DOHH2 (cell line): Measurements from ENCODE around the gene CLASP1.

Experiments
- H3F3A ChIP-seq: fragments of 200-600 bp; sonication (generic), shearing (Covaris generic); 2 replicates; pipeline ENCODE4 v1.6.0; 2016; ENCODE audit warnings: antibody characterized with exemption, mild to moderate bottlenecking; ENCODE audit not compliant: control insufficient read depth, insufficient read depth
- H3K27ac ChIP-seq: fragments of 200-600 bp; sonication (generic); 2 replicates; pipeline ENCODE4 v1.5.1; 2014; ENCODE audit warnings: low read depth, mild to moderate bottlenecking, low read length, moderate library complexity
- H3K27me3 ChIP-seq: fragments of 200-600 bp; sonication (generic); 2 replicates; pipeline ENCODE4 v1.6.1; 2014; ENCODE audit warnings: mild to moderate bottlenecking, low read length, mixed read lengths; ENCODE audit not compliant: control insufficient read depth
- H3K36me3 ChIP-seq: fragments of 200-600 bp; sonication (generic); 2 replicates; pipeline ENCODE4 v1.6.1; 2014; ENCODE audit warnings: mild to moderate bottlenecking, low read length, moderate library complexity, mixed read lengths; ENCODE audit not compliant: control insufficient read depth
- H3K4me1 ChIP-seq: fragments of 200-600 bp; sonication (generic); 2 replicates; pipeline ENCODE4 v1.6.1; 2014; ENCODE audit warnings: mild to moderate bottlenecking, low read length, mixed read lengths; ENCODE audit not compliant: control insufficient read depth
- H3K4me2 ChIP-seq: fragments of 200-600 bp; sonication (generic); 2 replicates; pipeline ENCODE4 v1.6.0; 2014; ENCODE audit warnings: mild to moderate bottlenecking, low read length, moderate library complexity
- H3K4me3 ChIP-seq: fragments of 200-600 bp; sonication (generic); 2 replicates; pipeline ENCODE4 v1.5.1; 2014; ENCODE audit warnings: mild to moderate bottlenecking, low read length, mixed read lengths
- H3K79me2 ChIP-seq: fragments of 200-600 bp; sonication (generic); 2 replicates; pipeline ENCODE4 v1.6.1; 2014; ENCODE audit warnings: mild to moderate bottlenecking, low read length, mixed read lengths; ENCODE audit not compliant: control insufficient read depth
- H3K9me2 ChIP-seq: fragments of 200-600 bp; sonication (generic); replicated peaks from 2 replicates; pipeline ENCODE4 v1.6.1; 2014; ENCODE audit warnings: mild to moderate bottlenecking, low read length, mixed read lengths; ENCODE audit not compliant: control insufficient read depth
- H3K9me3 ChIP-seq: fragments of 200-600 bp; sonication (generic); 2 replicates; pipeline ENCODE4 v1.6.1; 2014; ENCODE audit warnings: antibody characterized with exemption, low read length, mixed read lengths; ENCODE audit not compliant: control insufficient read depth, insufficient read depth
- H4K20me1 ChIP-seq: fragments of 200-600 bp; sonication (generic); 2 replicates; pipeline ENCODE4 v1.6.0; 2014; ENCODE audit warnings: low read depth, mild to moderate bottlenecking, antibody characterized with exemption, low read length, moderate library complexity; ENCODE audit not compliant: control insufficient read depth, insufficient read depth
- EZH2phosphoT487 ChIP-seq: fragments of 200-600 bp; sonication (generic); IDR thresholded peaks from 2 replicates; pipeline ENCODE4 v1.6.1; 2017; ENCODE audit warnings: borderline replicate concordance, mild to moderate bottlenecking, antibody characterized with exemption, low read length, moderate library complexity, mixed read lengths
- TF ChIP-seq, protein P1 (sequence below): fragments of 200-600 bp; sonication (generic); IDR thresholded peaks from one replicate; pipeline ENCODE4 v1.5.1; 2014; ENCODE audit warnings: antibody characterized with exemption, mild to moderate bottlenecking, low read depth, low read length; ENCODE audit not compliant: poor library complexity, severe bottlenecking

CLASP1 gene

DNA sequence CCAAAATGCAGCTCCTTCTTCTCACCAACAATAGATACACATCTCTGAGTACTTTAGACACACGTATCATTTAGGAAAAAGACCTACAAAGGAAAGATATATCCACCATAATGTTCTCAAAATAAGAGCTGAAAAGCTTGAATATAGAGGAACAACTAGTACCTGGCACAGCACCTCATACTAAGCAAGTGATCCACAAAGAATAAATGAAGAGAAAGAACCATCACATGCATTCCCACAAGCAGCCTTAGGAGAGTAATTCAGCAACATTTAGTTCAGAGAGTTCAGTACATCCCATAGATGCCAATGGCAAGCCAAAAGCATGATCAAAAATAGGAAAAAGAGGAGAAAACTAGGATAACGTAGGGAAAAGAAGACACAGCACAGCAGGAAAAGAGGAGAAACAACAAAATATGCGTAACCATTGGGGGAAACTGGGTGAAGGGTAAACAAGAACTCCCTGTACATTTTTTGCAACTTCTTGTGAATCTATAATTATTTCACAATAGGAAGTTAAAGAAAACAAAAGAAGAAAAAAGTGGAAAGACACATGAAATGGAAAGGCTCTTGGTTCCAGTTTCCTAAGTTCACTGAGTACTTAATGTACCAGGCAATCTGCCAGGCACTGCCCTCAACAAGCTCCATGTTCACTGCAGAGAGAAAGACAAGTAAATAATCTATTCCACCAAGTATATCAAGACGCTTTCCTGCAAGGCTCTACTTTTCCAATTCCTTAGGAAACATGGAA lies 22.3 kb downstream of the CLASP1 start:
- no peaks in the 10 kb centered on the region for H3F3A ChIP-seq
- no peaks in the 10 kb centered on the region for H3K27me3 ChIP-seq
- no peaks in the 10 kb centered on the region for H3K9me2 ChIP-seq
- H3K4me1 ChIP-seq: no peaks in the 10 kb centered on the region
- no peaks in the 10 kb centered on the region for H4K20me1 ChIP-seq
- no peak overlapping the region for H3K4me2 ChIP-seq
- no peaks in the 10 kb centered on the region for H3K9me3 ChIP-seq
- peaks cover 6% of the 10 kb centered on the region for H3K36me3 ChIP-seq
- no peak for TF ChIP-seq EZH2phosphoT487
- TF ChIP-seq, protein P1, sequence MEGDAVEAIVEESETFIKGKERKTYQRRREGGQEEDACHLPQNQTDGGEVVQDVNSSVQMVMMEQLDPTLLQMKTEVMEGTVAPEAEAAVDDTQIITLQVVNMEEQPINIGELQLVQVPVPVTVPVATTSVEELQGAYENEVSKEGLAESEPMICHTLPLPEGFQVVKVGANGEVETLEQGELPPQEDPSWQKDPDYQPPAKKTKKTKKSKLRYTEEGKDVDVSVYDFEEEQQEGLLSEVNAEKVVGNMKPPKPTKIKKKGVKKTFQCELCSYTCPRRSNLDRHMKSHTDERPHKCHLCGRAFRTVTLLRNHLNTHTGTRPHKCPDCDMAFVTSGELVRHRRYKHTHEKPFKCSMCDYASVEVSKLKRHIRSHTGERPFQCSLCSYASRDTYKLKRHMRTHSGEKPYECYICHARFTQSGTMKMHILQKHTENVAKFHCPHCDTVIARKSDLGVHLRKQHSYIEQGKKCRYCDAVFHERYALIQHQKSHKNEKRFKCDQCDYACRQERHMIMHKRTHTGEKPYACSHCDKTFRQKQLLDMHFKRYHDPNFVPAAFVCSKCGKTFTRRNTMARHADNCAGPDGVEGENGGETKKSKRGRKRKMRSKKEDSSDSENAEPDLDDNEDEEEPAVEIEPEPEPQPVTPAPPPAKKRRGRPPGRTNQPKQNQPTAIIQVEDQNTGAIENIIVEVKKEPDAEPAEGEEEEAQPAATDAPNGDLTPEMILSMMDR: no peak
- no peak overlapping the region for H3K4me3 ChIP-seq
- no peak overlapping the region for H3K27ac ChIP-seq
- H3K79me2 ChIP-seq: peaks cover 92% of the 10 kb centered on the region

DNA sequence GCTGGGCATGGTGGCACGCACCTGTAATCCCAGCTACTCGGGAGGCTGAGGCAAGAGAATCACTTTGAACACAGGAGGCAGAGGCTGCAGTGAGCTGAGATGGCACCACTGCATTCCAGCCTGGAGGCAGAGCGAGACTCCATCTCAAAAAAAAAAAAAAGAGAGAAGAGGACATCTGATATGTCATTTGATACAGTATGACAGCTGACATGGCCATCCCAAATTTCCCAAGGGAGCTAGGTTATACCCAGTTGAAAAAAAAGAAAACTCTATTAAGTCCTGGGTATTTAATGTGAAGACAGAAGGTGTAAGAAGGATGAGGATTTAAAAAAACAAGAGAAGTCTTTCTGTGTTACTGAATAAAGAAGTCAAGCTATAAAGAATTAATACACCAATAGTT lies 23.3 kb downstream of the CLASP1 start:
- H3K27ac ChIP-seq: no peak overlapping the region
- H3K79me2 ChIP-seq: peaks cover 91% of the 10 kb centered on the region
- TF ChIP-seq EZH2phosphoT487: no peak
- TF ChIP-seq, protein P1: no peak
- H3K4me1 ChIP-seq: no peaks in the 10 kb centered on the region
- no peaks in the 10 kb centered on the region for H3K9me2 ChIP-seq
- H3K4me2 ChIP-seq: no peak overlapping the region
- H3K36me3 ChIP-seq: peaks cover 7% of the 10 kb centered on the region
- H3K27me3 ChIP-seq: no peaks in the 10 kb centered on the region
- no peaks in the 10 kb centered on the region for H3K9me3 ChIP-seq
- H4K20me1 ChIP-seq: no peaks in the 10 kb centered on the region
- H3K4me3 ChIP-seq: no peak overlapping the region
- H3F3A ChIP-seq: no peaks in the 10 kb centered on the region

DNA sequence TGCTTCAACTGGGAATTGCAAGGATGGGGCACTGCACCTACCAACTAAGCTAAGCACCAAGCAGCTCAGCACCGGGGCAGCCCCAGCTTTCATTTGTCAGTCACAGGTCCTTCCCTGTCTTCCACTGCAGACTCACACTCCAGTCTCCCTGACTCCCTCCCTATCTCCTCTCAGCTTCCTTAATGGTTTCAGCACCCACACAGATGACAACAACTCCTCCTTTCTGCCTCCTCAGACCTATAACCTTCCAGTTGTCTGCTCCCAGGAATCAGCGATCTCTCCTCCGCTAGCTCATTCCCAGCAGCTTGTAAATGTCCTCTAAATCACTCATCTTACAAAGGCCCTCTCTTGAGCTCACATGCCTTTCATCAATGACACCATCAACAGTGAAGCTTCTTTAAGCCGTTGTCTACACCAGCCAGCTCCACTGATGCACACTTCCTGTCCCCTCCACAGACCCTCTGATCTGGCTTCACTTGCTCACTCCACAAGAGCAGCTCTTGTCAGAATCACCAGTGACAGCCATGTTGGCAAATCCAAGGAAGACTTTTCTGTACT lies 32.1 kb downstream of the CLASP1 start:
- Histone ChIP-seq H3K36me3 (peaks cover 39% of the 10 kb centered on the region), H3K4me2 (peak overlapping the region; percentile 56), H3F3A (peaks cover 23% of the 10 kb centered on the region), H3K27me3 (no peaks in the 10 kb centered on the region), H3K9me2 (no peaks in the 10 kb centered on the region), H4K20me1 (no peaks in the 10 kb centered on the region), H3K79me2 (peaks cover 92% of the 10 kb centered on the region), H3K9me3 (peaks cover 29% of the 10 kb centered on the region), H3K27ac (peak overlapping the region; percentile 29), H3K4me3 (peak overlapping the region; percentile 27), H3K4me1 (peaks cover 36% of the 10 kb centered on the region)
- no peak for TF ChIP-seq EZH2phosphoT487
- TF ChIP-seq, protein P1: no peak
